GM10248 (cell line): ENCODE measurements around the gene PI4KA.

ENCODE experiments used
- CTCF ChIA-PET: fragments of 300-600 bp; sonication (Branson Sonifier 250); formaldehyde crosslinking; extraction: SDS; loops from one replicate; lab custom pipeline; 2021; ENCODE audit warnings: antibody characterized with exemption; lab: Yijun Ruan, JAX
- POLR2A ChIA-PET: fragments of 350-650 bp; sonication (Branson Sonifier 250); formaldehyde crosslinking; extraction: SDS; loops from one replicate; lab custom pipeline; 2020; ENCODE audit warnings: antibody characterized with exemption; lab: Yijun Ruan, JAX
- DNase-seq: peaks from one replicate; pipeline ENCODE4 v3.0.0; 2012; ENCODE audit errors: extremely low spot score
- CTCF ChIP-seq: IDR thresholded peaks from 2 replicates; pipeline ENCODE4 v1.5.1; 2012; ENCODE audit warnings: mild to moderate bottlenecking, low read depth; ENCODE audit errors: extremely low read depth, missing control alignments, control extremely low read depth

PI4KA gene

GRCh38 chr22:20785415-20785814 lies 73.2 kb downstream of the PI4KA start:
- POLR2A ChIA-PET: no interaction called here
- DNase-seq: no peak
- TF ChIP-seq CTCF: no peak
- CTCF ChIA-PET: interaction anchor here (1.0 to 4.2 kb wide), 6 partner anchors 8 to 36 kb away, joined by 3 to 42 read pairs (median 16); partner anchors contain the start of gene SERPIND1

- peak; percentile 75 for TF ChIP-seq CTCF
- peak; percentile 79 for DNase-seq
- CTCF ChIA-PET: interaction anchor here (0.7 to 4.2 kb wide), 34 partner anchors 9 to 365 kb away, joined by 3 to 42 read pairs (median 4); partner anchors contain the start of genes LZTR1 and SERPIND1
- POLR2A ChIA-PET: interaction anchor here (0.6 kb wide), 1 partner anchor 143 kb away, joined by 5 read pairs; no protein-coding TSS in a partner anchor
Measured at GRCh38 chr22:20783844-20784723, 74.5 kb downstream of the PI4KA start.

- DNase-seq: no peak
- POLR2A ChIA-PET: no interaction called here
- CTCF ChIA-PET: interaction anchor here (0.8 to 4.2 kb wide), 22 partner anchors 10 to 215 kb away, joined by 3 to 42 read pairs (median 4); partner anchors contain the start of gene SERPIND1
- TF ChIP-seq CTCF: no peak
Measured at GRCh38 chr22:20783300-20783673, 75.3 kb downstream of the PI4KA start.

GRCh38 chr22:20782596-20783299 lies 75.9 kb downstream of the PI4KA start:
- ChIA-PET CTCF (interaction anchor here (0.8 to 4.2 kb wide), 16 partner anchors 10 to 326 kb away, joined by 3 to 42 read pairs (median 4); partner anchors contain the start of gene SERPIND1), POLR2A (no interaction called here)
- DNase-seq: no peak
- no peak for TF ChIP-seq CTCF

GRCh38 chr22:20782083-20782482 lies 76.5 kb downstream of the PI4KA start:
- no peak for DNase-seq
- CTCF ChIA-PET: interaction anchor here (1.3 to 4.2 kb wide), 6 partner anchors 15 to 326 kb away, joined by 3 to 26 read pairs (median 12); no protein-coding TSS in a partner anchor
- POLR2A ChIA-PET: no interaction called here
- no peak for TF ChIP-seq CTCF
